GM12878 (cell line): ENCODE results near the gene S1PR2. TPM values are rescaled to one million over a fixed set of nuclear protein-coding genes. Genes with fewer than 3 reads are reported as not detected.
A peak's percentile ranks its signal among the peaks of the same experiment; 100 is the strongest.

Experiments
- BMI1 ChIP-seq: fragments of 450-650 bp; IDR thresholded peaks from 2 replicates; pipeline ENCODE4 v1.6.1; 2016; ENCODE audit warnings: mild to moderate bottlenecking, moderate library complexity, borderline replicate concordance
- CBX5 ChIP-seq: sonication (generic); IDR thresholded peaks from 2 replicates; pipeline ENCODE4 v1.6.1; 2016; ENCODE audit warnings: low read depth, moderate library complexity, mild to moderate bottlenecking, inconsistent platforms
- ESRRA ChIP-seq: IDR thresholded peaks from 2 replicates; pipeline ENCODE4 v1.6.1; 2012; ENCODE audit warnings: mild to moderate bottlenecking, low read length, improper control_type of control experiment
- EZH2 ChIP-seq: IDR thresholded peaks from 2 replicates; pipeline ENCODE4 v1.6.1; 2012; ENCODE audit warnings: low read depth, mild to moderate bottlenecking, control low read depth, inconsistent platforms, low read length, borderline replicate concordance; ENCODE audit not compliant: control insufficient read depth
- JUNB ChIP-seq: IDR thresholded peaks from 2 replicates; pipeline ENCODE4 v1.6.1; 2016; ENCODE audit warnings: antibody characterized with exemption, mild to moderate bottlenecking
- KLF5 ChIP-seq: fragments of 450-650 bp; IDR thresholded peaks from 2 replicates; pipeline ENCODE4 v1.6.1; 2014; ENCODE audit warnings: mild to moderate bottlenecking; ENCODE audit not compliant: partially characterized antibody
- MEF2A ChIP-seq: IDR thresholded peaks from 2 replicates; pipeline ENCODE4 v1.6.1; 2011; ENCODE audit warnings: low read depth, mild to moderate bottlenecking, low read length, moderate library complexity; ENCODE audit not compliant: insufficient read depth
- MTA2 ChIP-seq: fragments of 450-650 bp; IDR thresholded peaks from 2 replicates; pipeline ENCODE4 v1.6.1; 2016; ENCODE audit warnings: low read depth, mild to moderate bottlenecking, moderate library complexity
- NRF1 ChIP-seq: conservative IDR thresholded peaks from 2 replicates; pipeline ENCODE4 v1.6.1; 2011; ENCODE audit warnings: mild to moderate bottlenecking, low read depth, low read length, improper control_type of control experiment
- PAX5 ChIP-seq: IDR thresholded peaks from 2 replicates; pipeline ENCODE4 v1.6.1; 2011; ENCODE audit warnings: low read depth, low read length, borderline replicate concordance
- POLR2AphosphoS2 ChIP-seq: IDR thresholded peaks from 2 replicates; pipeline ENCODE4 v1.6.1; 2011; ENCODE audit warnings: low read depth, mild to moderate bottlenecking, low read length, improper control_type of control experiment, moderate library complexity
- RAD21 ChIP-seq: IDR thresholded peaks from 2 replicates; pipeline ENCODE4 v1.6.1; 2011; ENCODE audit warnings: mild to moderate bottlenecking, low read depth, low read length, moderate library complexity; ENCODE audit not compliant: insufficient read depth
- SP1 ChIP-seq: IDR thresholded peaks from one replicate; pipeline ENCODE4 v1.6.1; 2011; ENCODE audit warnings: low read depth, low read length
- ZBED1 ChIP-seq: IDR thresholded peaks from 2 replicates; pipeline ENCODE4 v1.6.1; 2016; ENCODE audit warnings: borderline replicate concordance
- ZNF274 ChIP-seq: IDR thresholded peaks from one replicate; pipeline ENCODE4 v1.8.0; 2011; ENCODE audit not compliant: insufficient read length, insufficient read depth
- polyA plus RNA-seq, 11 experiments: library from polyadenylated mRNA; depleted of rRNA in 4 of 11; unstranded in 6 of 11; stranded (reverse) in 5 of 11; fragments of >200 nt; fragmentation: Nextera tagmentation in 4 of 11; fragmentation: Illumina TruSeq in 1 of 11; extraction: Ambion mirVana in 4 of 11; extraction: Trizol in 1 of 11; gene quantifications; 1 replicate in 1 of 11; 2 replicates in 10 of 11; pipeline versions ENCODE4 v1.2.1 to v1.2.3, GENCODE V29; 2011 to 2016; ENCODE audit warnings: inconsistent platforms in 2 of 11, missing spikeins in 2 of 11, low read depth in 1 of 11
- total RNA-seq, 4 experiments: library from RNA; depleted of rRNA in 3 of 4; stranded (reverse); fragments of >200 nt in 3 of 4; fragmentation: Illumina TruSeq in 1 of 4; extraction: Trizol in 1 of 4; gene quantifications; 2 replicates each; pipeline versions ENCODE4 v1.2.1 to v1.2.3, GENCODE V29; 2013 to 2021
- TF ChIP-seq, protein P1 (sequence below): fragments of 450-650 bp; IDR thresholded peaks from 2 replicates; pipeline ENCODE4 v1.6.1; 2017; ENCODE audit warnings: mild to moderate bottlenecking, low read depth, inconsistent platforms; ENCODE audit not compliant: poor library complexity, severe bottlenecking
- TF ChIP-seq, protein P2 (sequence below): fragments of 450-650 bp; IDR thresholded peaks from 2 replicates; pipeline ENCODE4 v1.6.1; 2016; ENCODE audit warnings: mild to moderate bottlenecking
- TF ChIP-seq, protein P3 (sequence below): IDR thresholded peaks from 2 replicates; pipeline ENCODE4 v1.6.1; 2012; ENCODE audit warnings: improper control_type of control experiment, low read depth, low read length; ENCODE audit not compliant: insufficient replicate concordance
- TF ChIP-seq, protein P4 (sequence below): fragments of 150-350 bp; IDR thresholded peaks from 2 replicates; pipeline ENCODE4 v1.6.1; 2014; ENCODE audit warnings: mild to moderate bottlenecking, low read depth, low read length

The S1PR2 gene
- total and polyA plus RNA-seq, 10 of the 15 experiments (the other 5 are each of a cell fraction or from before 2014, with no cell fraction given): 4.9 to 26.8 (median 11.6) TPM

DNA sequence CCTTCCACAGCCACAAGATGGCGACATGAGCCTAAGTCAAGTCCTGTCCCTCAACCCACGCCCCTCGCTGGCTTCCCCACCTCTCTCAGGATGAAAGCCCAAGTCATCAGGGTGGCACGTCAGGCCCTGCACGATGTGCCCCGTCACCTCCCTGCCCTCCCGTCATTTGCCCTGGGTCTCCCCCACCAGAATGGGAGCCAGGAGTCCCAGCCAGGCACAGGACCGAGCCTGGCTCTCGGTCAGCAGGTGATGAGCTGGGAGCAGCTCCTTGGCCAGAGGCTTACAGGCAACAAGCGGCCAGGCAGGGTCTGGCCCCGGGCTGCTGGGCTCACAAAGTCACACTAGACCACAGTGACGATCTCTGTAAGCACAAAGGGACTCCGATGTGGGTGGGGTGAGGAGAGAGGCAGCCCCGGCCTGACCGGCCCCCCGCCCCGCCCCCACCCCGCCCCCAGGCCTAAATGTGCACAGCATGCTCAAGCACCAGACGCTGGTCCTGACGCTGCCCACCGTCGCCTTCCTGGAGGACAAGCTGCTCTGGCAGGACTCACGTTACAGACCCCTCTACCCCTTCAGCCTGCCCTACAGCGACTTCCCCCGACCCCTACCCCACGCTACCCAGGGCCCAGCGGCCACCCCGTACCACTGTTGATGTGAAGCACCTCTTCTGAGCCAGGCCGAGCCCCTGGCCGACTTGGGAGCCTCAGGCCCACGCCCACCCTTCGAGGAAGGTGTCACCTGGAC, 28.2 kb upstream of the S1PR2 start (continued):
- TF ChIP-seq SP1 (no peak), MTA2 (no peak), KLF5 (no peak), MEF2A (no peak), ZNF274 (no peak), CBX5 (no peak), BMI1 (no peak), NRF1 (no peak), ZBED1 (no peak), JUNB (no peak), POLR2AphosphoS2 (no peak), EZH2 (no peak), PAX5 (no peak), ESRRA (0 out of 2 replicates have a peak, but pooled peaks have one; percentile 84), RAD21 (peak; percentile 74)
- TF ChIP-seq, protein P1, sequence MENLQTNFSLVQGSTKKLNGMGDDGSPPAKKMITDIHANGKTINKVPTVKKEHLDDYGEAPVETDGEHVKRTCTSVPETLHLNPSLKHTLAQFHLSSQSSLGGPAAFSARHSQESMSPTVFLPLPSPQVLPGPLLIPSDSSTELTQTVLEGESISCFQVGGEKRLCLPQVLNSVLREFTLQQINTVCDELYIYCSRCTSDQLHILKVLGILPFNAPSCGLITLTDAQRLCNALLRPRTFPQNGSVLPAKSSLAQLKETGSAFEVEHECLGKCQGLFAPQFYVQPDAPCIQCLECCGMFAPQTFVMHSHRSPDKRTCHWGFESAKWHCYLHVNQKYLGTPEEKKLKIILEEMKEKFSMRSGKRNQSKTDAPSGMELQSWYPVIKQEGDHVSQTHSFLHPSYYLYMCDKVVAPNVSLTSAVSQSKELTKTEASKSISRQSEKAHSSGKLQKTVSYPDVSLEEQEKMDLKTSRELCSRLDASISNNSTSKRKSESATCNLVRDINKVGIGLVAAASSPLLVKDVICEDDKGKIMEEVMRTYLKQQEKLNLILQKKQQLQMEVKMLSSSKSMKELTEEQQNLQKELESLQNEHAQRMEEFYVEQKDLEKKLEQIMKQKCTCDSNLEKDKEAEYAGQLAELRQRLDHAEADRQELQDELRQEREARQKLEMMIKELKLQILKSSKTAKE: no peak
- TF ChIP-seq, protein P2, sequence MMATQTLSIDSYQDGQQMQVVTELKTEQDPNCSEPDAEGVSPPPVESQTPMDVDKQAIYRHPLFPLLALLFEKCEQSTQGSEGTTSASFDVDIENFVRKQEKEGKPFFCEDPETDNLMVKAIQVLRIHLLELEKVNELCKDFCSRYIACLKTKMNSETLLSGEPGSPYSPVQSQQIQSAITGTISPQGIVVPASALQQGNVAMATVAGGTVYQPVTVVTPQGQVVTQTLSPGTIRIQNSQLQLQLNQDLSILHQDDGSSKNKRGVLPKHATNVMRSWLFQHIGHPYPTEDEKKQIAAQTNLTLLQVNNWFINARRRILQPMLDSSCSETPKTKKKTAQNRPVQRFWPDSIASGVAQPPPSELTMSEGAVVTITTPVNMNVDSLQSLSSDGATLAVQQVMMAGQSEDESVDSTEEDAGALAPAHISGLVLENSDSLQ: peak; percentile 77
- TF ChIP-seq, protein P3, sequence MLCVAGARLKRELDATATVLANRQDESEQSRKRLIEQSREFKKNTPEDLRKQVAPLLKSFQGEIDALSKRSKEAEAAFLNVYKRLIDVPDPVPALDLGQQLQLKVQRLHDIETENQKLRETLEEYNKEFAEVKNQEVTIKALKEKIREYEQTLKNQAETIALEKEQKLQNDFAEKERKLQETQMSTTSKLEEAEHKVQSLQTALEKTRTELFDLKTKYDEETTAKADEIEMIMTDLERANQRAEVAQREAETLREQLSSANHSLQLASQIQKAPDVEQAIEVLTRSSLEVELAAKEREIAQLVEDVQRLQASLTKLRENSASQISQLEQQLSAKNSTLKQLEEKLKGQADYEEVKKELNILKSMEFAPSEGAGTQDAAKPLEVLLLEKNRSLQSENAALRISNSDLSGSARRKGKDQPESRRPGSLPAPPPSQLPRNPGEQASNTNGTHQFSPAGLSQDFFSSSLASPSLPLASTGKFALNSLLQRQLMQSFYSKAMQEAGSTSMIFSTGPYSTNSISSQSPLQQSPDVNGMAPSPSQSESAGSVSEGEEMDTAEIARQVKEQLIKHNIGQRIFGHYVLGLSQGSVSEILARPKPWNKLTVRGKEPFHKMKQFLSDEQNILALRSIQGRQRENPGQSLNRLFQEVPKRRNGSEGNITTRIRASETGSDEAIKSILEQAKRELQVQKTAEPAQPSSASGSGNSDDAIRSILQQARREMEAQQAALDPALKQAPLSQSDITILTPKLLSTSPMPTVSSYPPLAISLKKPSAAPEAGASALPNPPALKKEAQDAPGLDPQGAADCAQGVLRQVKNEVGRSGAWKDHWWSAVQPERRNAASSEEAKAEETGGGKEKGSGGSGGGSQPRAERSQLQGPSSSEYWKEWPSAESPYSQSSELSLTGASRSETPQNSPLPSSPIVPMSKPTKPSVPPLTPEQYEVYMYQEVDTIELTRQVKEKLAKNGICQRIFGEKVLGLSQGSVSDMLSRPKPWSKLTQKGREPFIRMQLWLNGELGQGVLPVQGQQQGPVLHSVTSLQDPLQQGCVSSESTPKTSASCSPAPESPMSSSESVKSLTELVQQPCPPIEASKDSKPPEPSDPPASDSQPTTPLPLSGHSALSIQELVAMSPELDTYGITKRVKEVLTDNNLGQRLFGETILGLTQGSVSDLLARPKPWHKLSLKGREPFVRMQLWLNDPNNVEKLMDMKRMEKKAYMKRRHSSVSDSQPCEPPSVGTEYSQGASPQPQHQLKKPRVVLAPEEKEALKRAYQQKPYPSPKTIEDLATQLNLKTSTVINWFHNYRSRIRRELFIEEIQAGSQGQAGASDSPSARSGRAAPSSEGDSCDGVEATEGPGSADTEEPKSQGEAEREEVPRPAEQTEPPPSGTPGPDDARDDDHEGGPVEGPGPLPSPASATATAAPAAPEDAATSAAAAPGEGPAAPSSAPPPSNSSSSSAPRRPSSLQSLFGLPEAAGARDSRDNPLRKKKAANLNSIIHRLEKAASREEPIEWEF: no peak
- TF ChIP-seq, protein P4, sequence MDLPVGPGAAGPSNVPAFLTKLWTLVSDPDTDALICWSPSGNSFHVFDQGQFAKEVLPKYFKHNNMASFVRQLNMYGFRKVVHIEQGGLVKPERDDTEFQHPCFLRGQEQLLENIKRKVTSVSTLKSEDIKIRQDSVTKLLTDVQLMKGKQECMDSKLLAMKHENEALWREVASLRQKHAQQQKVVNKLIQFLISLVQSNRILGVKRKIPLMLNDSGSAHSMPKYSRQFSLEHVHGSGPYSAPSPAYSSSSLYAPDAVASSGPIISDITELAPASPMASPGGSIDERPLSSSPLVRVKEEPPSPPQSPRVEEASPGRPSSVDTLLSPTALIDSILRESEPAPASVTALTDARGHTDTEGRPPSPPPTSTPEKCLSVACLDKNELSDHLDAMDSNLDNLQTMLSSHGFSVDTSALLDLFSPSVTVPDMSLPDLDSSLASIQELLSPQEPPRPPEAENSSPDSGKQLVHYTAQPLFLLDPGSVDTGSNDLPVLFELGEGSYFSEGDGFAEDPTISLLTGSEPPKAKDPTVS: no peak
